ENCODE results near the gene PLPP2. TPM values are rescaled to one million over a fixed set of nuclear protein-coding genes. Genes with fewer than 3 reads are reported as not detected.

Gene PLPP2
- total RNA-seq, 1 experiment from 2014 or later = 67.0 TPM

DNA sequence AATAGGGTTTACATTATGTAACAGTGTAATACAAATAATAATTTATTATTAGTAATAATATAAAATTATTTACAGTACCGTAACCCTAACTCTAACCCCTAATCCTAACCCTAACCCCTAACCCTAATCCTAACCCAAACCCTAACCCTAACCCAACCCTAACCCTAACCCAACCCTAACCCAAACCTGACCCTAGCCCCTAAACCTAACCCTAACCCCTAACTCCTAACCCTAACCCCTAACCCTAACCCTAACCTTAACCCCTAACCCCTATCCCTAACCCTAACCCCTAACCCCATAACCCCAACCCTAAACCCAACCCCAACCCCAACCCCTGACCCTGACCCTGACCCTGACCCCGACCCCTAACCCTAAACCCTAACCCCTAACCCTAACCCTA lies 45.7 kb downstream of the PLPP2 start:
- CTCF ChIA-PET = no interaction called here
- ATAC-seq (no peak), DNase-seq (ENCODE audit: low read depth, low spot score) (no peak)
- intact Hi-C loops (cut with micrococcal nuclease; ENCODE audit: unreplicated experiment) (no loop called here), in situ Hi-C loops (cut with HindIII; ENCODE audit: low pct_unique_long_range_greater_than_20kb, low sequenced_read_pairs) (no loop called here)
- Histone ChIP-seq H3K36me3 (ENCODE audit: control insufficient read depth, insufficient read depth, low read length) (no peaks in the 10 kb centered on the region), H3K27ac (ENCODE audit: low read length) (no peak overlapping the region), H3K27me3 (ENCODE audit: control insufficient read depth, insufficient read depth, low read length) (no peaks in the 10 kb centered on the region), H3K9me3 (ENCODE audit: control insufficient read depth, insufficient read depth, low read depth, low read length) (no peaks in the 10 kb centered on the region), H3K4me3 (ENCODE audit: low read depth in 2 of 2, low read length in 2 of 2) (no peak overlapping the region), H3K4me1 (ENCODE audit: control insufficient read depth, insufficient read depth, low read length) (no peaks in the 10 kb centered on the region)
- POLR2A ChIA-PET = no interaction called here
- no TSS peak for BruUV-seq (replicated peaks)
- no peak for TF ChIP-seq SIN3A (IDR thresholded peaks at IDR 0.05; ENCODE audit: borderline replicate concordance, insufficient read depth, low read depth, low read length)
- no peak for TF ChIP-seq TCF7L2 (IDR thresholded peaks at IDR 0.05; ENCODE audit: low read depth, low read length)
- TF ChIP-seq, protein P1, sequence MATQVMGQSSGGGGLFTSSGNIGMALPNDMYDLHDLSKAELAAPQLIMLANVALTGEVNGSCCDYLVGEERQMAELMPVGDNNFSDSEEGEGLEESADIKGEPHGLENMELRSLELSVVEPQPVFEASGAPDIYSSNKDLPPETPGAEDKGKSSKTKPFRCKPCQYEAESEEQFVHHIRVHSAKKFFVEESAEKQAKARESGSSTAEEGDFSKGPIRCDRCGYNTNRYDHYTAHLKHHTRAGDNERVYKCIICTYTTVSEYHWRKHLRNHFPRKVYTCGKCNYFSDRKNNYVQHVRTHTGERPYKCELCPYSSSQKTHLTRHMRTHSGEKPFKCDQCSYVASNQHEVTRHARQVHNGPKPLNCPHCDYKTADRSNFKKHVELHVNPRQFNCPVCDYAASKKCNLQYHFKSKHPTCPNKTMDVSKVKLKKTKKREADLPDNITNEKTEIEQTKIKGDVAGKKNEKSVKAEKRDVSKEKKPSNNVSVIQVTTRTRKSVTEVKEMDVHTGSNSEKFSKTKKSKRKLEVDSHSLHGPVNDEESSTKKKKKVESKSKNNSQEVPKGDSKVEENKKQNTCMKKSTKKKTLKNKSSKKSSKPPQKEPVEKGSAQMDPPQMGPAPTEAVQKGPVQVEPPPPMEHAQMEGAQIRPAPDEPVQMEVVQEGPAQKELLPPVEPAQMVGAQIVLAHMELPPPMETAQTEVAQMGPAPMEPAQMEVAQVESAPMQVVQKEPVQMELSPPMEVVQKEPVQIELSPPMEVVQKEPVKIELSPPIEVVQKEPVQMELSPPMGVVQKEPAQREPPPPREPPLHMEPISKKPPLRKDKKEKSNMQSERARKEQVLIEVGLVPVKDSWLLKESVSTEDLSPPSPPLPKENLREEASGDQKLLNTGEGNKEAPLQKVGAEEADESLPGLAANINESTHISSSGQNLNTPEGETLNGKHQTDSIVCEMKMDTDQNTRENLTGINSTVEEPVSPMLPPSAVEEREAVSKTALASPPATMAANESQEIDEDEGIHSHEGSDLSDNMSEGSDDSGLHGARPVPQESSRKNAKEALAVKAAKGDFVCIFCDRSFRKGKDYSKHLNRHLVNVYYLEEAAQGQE (IDR thresholded peaks at IDR 0.05; ENCODE audit: insufficient read depth in 1 of 2, low read depth in 2 of 2, low read length in 1 of 2) = no peak
- no peak for TF ChIP-seq POLR2AphosphoS5 (IDR thresholded peaks at IDR 0.05; ENCODE audit: low read depth, low read length)
- TF ChIP-seq, protein P2, sequence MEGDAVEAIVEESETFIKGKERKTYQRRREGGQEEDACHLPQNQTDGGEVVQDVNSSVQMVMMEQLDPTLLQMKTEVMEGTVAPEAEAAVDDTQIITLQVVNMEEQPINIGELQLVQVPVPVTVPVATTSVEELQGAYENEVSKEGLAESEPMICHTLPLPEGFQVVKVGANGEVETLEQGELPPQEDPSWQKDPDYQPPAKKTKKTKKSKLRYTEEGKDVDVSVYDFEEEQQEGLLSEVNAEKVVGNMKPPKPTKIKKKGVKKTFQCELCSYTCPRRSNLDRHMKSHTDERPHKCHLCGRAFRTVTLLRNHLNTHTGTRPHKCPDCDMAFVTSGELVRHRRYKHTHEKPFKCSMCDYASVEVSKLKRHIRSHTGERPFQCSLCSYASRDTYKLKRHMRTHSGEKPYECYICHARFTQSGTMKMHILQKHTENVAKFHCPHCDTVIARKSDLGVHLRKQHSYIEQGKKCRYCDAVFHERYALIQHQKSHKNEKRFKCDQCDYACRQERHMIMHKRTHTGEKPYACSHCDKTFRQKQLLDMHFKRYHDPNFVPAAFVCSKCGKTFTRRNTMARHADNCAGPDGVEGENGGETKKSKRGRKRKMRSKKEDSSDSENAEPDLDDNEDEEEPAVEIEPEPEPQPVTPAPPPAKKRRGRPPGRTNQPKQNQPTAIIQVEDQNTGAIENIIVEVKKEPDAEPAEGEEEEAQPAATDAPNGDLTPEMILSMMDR (IDR thresholded peaks at IDR 0.05) = no peak

Other genes with a start within 250 kb of the PLPP2 start
- not detected for gene OR4F17, start 184.3 kb downstream of the PLPP2 start, total RNA-seq (2021; ENCODE audit: unreplicated experiment)
- gene MIER2, start 53.4 kb upstream of the PLPP2 start, total RNA-seq (2021; ENCODE audit: unreplicated experiment) = 32.1 TPM
- gene C2CD4C, start 117.7 kb upstream of the PLPP2 start, total RNA-seq (2021; ENCODE audit: unreplicated experiment) = 13.6 TPM
- 6.7 TPM for gene SHC2, start 169.6 kb upstream of the PLPP2 start, total RNA-seq (2021; ENCODE audit: unreplicated experiment)
- 0.54 TPM for gene MADCAM1, start 205.1 kb upstream of the PLPP2 start, total RNA-seq (2021; ENCODE audit: unreplicated experiment)
- 17.6 TPM for gene TPGS1, start 216.1 kb upstream of the PLPP2 start, total RNA-seq (2021; ENCODE audit: unreplicated experiment)
- gene CDC34, start 240.4 kb upstream of the PLPP2 start, total RNA-seq (2021; ENCODE audit: unreplicated experiment) = 80.5 TPM